MCF 10A (cell line): ENCODE results near the gene MED10. TPM values are rescaled to one million over a fixed set of nuclear protein-coding genes. Genes with fewer than 3 reads are reported as not detected.

ENCODE experiments used
- BruUV-seq: library from RNA; stranded (reverse); fragments of 400-500 nt; replicated peaks from 2 replicates; lab custom pipeline; 2021; lab: Mats Ljungman, UMichigan
- CTCF ChIA-PET: fragments of 300-600 bp; sonication (Branson Sonifier 250); formaldehyde crosslinking; extraction: SDS; loops from one replicate; lab custom pipeline; 2021; ENCODE audit warnings: antibody characterized with exemption, inconsistent platforms; lab: Yijun Ruan, JAX
- POLR2A ChIA-PET: fragments of 300-600, 350-650 bp; sonication (Branson Sonifier 250); formaldehyde crosslinking; extraction: SDS; loops from one replicate; lab custom pipeline; 2020; ENCODE audit warnings: antibody characterized with exemption, inconsistent platforms; lab: Yijun Ruan, JAX
- DNase-seq: peaks from one replicate; pipeline ENCODE4 v3.0.0-alpha.2; 2018; ENCODE audit not compliant: unreplicated experiment
- H3K27ac Mint-ChIP-seq: one replicate; pipeline ENCODE4 v1.8.0; 2022; ENCODE audit warnings: mild to moderate bottlenecking, low read depth, mixed read lengths; ENCODE audit not compliant: unreplicated experiment
- H3K27me3 Mint-ChIP-seq: one replicate; pipeline ENCODE4 v1.8.0; 2022; ENCODE audit warnings: mixed read lengths; ENCODE audit not compliant: insufficient read depth, unreplicated experiment
- H3K36me3 Mint-ChIP-seq: one replicate; pipeline ENCODE4 v1.8.0; 2022; ENCODE audit warnings: mild to moderate bottlenecking, moderate library complexity, mixed read lengths; ENCODE audit not compliant: insufficient read depth, unreplicated experiment
- H3K4me1 Mint-ChIP-seq: one replicate; pipeline ENCODE4 v1.8.0; 2022; ENCODE audit warnings: mixed read lengths; ENCODE audit not compliant: insufficient read depth, unreplicated experiment
- H3K4me3 Mint-ChIP-seq: one replicate; pipeline ENCODE4 v1.8.0; 2022; ENCODE audit warnings: mild to moderate bottlenecking, moderate library complexity, mixed read lengths; ENCODE audit not compliant: unreplicated experiment
- H3K9me3 Mint-ChIP-seq: one replicate; pipeline ENCODE4 v1.8.0; 2022; ENCODE audit warnings: mixed read lengths; ENCODE audit not compliant: unreplicated experiment
- CTCF ChIP-seq: fragments of 200-600 bp; IDR thresholded peaks from one replicate; pipeline ENCODE4 v1.8.0; 2022; ENCODE audit warnings: antibody characterized with exemption, mild to moderate bottlenecking; ENCODE audit not compliant: unreplicated experiment
- intact Hi-C: fragments of 100-400 bp; cut with micrococcal nuclease; formaldehyde crosslinking; loops from 2 replicates; pipeline ENCODE4 v1.14.1; 2022
- total RNA-seq: library from RNA; stranded (reverse); gene quantifications from 2 replicates; pipeline ENCODE4 v1.2.3, GENCODE V29; 2022

Gene MED10
- total RNA-seq, 1 experiment from 2014 or later: 85.1 TPM

- Mint-ChIP-seq H3K4me1 (peaks cover 5% of the 10 kb centered on the region), H3K27me3 (no peaks in the 10 kb centered on the region), H3K9me3 (no peaks in the 10 kb centered on the region), H3K4me3 (no peak overlapping the region), H3K36me3 (peaks cover 74% of the 10 kb centered on the region), H3K27ac (no peak overlapping the region)
- DNase-seq: no peak
- CTCF ChIA-PET: interaction anchor here (0.7 kb wide), 1 partner anchor 900 kb away, joined by 3 read pairs; no protein-coding TSS in a partner anchor
- POLR2A ChIA-PET: no interaction called here
- no peak for TF ChIP-seq CTCF
- intact Hi-C loops: loop anchor here (10.0 kb wide), 1 partner anchor 372 kb away; no protein-coding TSS in a partner anchor
- BruUV-seq: no TSS peak
Measured at GRCh38 chr5:6372251-6373080, 5.9 kb downstream of the MED10 start.

- POLR2A ChIA-PET: no interaction called here
- TF ChIP-seq CTCF: no peak
- DNase-seq: no peak
- H3K27me3 Mint-ChIP-seq: no peaks in the 10 kb centered on the region
- no peak overlapping the region for H3K4me3 Mint-ChIP-seq
- CTCF ChIA-PET: interaction anchor here (0.5 to 0.6 kb wide), 2 partner anchors 30 to 187 kb away, joined by 3 to 4 read pairs; no protein-coding TSS in a partner anchor
- peaks cover 5% of the 10 kb centered on the region for H3K4me1 Mint-ChIP-seq
- no TSS peak for BruUV-seq
- no peak overlapping the region for H3K27ac Mint-ChIP-seq
- peaks cover 69% of the 10 kb centered on the region for H3K36me3 Mint-ChIP-seq
- H3K9me3 Mint-ChIP-seq: no peaks in the 10 kb centered on the region
- intact Hi-C loops: loop anchor here (10.0 kb wide), 1 partner anchor 374 kb away; no protein-coding TSS in a partner anchor
Measured at GRCh38 chr5:6371079-6371810, 7.1 kb downstream of the MED10 start.

GRCh38 chr5:6370580-6370979 is 7.8 kb downstream of the MED10 start:
- Mint-ChIP-seq H3K36me3 (peaks cover 62% of the 10 kb centered on the region), H3K4me3 (no peak overlapping the region), H3K27ac (no peak overlapping the region), H3K4me1 (peaks cover 1% of the 10 kb centered on the region), H3K9me3 (no peaks in the 10 kb centered on the region), H3K27me3 (no peaks in the 10 kb centered on the region)
- ChIA-PET POLR2A (no interaction called here), CTCF (interaction anchor here (0.6 to 0.7 kb wide), 2 partner anchors 29 to 1385 kb away, joined by 3 to 4 read pairs; no protein-coding TSS in a partner anchor)
- TF ChIP-seq CTCF: no peak
- no peak for DNase-seq
- intact Hi-C loops: loop anchor here (10.0 kb wide), 1 partner anchor 374 kb away; no protein-coding TSS in a partner anchor
- BruUV-seq: no TSS peak
